GM13977 (cell line): ENCODE data around the gene TOMM6.

Source experiments
- DNase-seq: peaks from one replicate; pipeline ENCODE4 v3.0.0; 2012; ENCODE audit warnings: low spot score
- CTCF ChIP-seq: IDR thresholded peaks from 2 replicates; pipeline ENCODE4 v1.5.1; 2012; ENCODE audit warnings: mild to moderate bottlenecking, control low read depth; ENCODE audit not compliant: insufficient read depth; ENCODE audit errors: extremely low read depth, missing control alignments
- in situ Hi-C: fragments of 300-500 bp; cut with MboI; formaldehyde crosslinking; loops from one replicate; pipeline ENCODE4 v1.12.0; 2022; ENCODE audit warnings: low sequenced_read_pairs, low pct_unique_long_range_greater_than_20kb, mixed read lengths, inconsistent platforms; ENCODE audit not compliant: unreplicated experiment

Gene TOMM6

DNA sequence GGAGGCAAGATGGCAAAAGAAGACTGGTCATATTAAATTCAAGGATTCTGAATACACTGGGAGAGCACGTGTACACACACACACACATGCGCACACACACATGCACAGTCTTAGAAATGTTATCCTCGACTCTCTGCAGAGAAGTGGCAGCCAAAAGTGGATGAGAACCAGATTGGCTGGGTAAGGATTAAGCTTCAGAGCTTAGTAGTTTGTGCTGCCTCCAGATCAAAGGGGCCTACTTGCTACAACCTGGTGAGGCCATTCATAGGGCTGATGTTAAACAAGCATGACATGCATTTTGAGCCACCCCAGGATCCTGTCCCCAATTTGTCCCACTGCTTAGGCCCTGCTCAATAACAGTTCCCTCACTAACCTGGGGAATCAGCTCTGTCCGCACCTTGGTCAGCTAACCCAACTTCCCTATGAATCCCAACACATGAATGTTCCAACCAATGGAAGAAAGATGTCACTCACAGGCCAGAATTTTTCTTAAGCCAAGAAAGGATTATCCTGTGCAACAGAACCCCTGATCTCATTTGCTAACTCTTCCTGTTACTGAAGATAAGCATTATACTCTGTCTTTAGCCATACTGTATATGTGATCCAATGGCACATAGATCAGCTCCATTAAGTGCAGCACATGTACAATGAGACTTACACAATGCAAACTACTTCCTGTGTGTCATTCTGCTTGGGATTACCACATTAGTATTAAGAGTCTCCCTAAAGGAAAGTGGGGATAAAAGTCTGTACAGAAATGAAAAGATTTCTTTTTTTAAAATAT is 31.0 kb downstream of the TOMM6 start:
- in situ Hi-C loops = no loop called here
- DNase-seq = no peak
- TF ChIP-seq CTCF = no peak

DNA sequence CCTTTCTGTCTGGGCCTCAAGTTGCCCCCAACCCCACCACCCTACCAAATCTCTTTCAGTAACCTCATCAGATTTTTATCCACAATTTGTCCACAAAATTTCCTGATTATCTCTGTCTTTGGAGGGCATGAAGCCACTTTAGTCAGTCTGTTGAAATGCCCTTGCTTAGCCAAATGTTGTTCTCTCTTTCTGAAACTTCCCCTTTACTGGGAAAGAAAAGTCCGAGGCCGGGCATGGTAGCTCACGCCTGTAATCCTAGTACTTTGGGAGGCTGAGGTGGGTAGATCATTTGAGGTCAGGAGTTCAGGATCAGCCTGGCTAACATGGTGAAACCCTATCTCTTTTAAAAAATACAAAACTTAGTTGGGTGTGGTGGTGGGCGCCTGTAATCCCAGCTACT is 33.8 kb downstream of the TOMM6 start:
- in situ Hi-C loops = no loop called here
- TF ChIP-seq CTCF = no peak

DNA sequence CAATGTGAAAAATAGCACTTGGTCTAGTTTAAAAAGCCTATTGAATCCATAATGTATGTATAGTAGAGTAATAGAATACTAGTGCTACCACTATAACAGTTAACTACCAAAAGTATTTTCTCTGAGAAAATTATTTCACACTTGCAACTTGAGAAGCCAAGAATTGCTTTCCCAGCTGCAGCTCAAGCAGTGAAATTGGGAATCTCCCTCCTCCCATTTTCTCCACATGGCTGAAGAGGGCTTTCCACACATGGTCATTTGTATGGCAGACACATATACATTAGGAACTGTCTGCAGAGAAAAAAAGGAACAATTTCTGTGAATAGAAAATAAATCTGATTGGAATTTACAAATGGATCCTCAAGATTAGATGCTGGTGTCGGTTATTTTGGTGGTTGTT is 34.5 kb downstream of the TOMM6 start:
- in situ Hi-C loops = no loop called here
- DNase-seq = no peak
- no peak for TF ChIP-seq CTCF

More for the DNA sequence above, 33.8 kb downstream of the TOMM6 start:
- DNase-seq = no peak

- no peak for TF ChIP-seq CTCF
- in situ Hi-C loops = no loop called here
- no peak for DNase-seq
Observed at GRCh38 chr6:41823178-41823577, 35.7 kb downstream of the TOMM6 start.

DNA sequence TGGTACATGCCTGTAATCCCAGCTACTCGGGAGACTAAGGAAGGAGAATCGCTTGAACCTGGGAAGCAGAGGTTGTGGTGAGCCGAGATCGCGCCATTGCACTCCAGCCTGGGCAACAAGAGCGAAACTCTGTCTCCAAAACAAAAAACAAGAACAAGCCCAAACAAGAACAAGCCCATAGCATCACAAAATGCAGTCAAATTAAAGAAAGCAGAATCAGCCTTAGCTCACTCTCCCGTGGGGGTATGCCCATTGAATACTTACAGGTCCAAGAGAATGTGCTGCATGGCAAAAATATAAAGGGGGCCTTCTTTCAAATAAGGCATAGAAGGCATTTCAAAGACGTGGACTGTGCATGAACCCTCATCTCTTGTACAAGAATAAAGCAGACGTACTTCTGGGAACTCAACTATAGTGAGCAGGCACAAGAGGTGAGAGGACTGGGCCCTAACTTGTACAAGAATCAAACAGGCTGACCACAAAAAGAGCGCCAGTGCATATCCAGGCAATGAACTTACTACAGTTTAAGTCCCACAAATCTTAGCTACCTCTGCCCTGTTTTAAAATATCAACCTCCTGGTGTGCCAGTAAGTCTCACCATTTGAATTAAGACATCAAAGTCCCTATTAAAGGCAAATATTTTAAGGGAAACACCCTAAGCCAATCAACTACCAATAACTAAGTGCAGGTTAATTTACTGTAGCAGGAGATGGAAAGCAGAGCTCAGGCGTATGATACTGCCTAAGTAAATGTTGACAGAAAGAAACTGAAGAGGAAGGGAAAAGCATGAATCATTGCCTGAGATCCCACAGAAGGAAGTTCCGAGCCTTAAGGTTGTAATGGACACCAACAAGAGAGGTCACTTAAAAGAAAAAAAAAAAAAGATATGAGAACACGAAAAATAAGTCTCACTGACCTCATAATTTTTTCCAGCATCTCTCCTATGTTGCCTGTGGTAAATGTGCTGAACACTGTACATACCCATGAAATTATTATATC is 37.4 kb downstream of the TOMM6 start:
- in situ Hi-C loops = no loop called here
- TF ChIP-seq CTCF = no peak
- DNase-seq = no peak

DNA sequence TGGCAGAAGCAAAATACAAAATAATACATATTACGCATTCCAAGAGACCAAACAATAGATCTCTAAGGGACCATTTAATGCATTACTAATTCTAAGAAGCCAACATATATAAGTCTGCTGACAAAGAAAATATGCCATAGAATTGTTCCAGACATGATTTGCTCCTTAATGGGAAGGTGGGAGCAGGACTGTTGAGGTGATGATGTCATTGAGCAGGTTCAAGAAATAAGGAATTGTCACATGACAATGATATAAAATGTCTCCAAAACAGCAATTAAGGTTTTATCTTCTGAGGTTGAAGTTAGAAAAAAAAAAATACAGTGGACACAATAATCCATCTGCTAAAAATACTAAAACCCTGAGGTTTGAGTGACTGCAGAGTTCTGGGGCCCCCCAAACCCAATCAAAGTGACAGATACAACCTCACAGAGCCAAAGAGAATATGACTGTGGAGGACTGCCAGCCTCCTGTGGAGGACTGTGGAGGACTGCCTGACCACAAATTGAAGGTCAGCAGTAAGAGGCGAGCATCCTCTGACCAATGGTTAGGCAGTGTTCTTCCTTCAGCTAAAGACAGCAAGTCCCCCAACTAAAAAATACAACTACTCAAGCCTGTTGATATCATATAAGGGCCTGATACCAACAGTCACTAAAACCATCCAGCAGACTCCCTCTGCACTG is 39.0 kb downstream of the TOMM6 start:
- TF ChIP-seq CTCF = no peak
- in situ Hi-C loops = no loop called here
- no peak for DNase-seq
